Measurements from ENCODE around the gene RBL1.

DNA sequence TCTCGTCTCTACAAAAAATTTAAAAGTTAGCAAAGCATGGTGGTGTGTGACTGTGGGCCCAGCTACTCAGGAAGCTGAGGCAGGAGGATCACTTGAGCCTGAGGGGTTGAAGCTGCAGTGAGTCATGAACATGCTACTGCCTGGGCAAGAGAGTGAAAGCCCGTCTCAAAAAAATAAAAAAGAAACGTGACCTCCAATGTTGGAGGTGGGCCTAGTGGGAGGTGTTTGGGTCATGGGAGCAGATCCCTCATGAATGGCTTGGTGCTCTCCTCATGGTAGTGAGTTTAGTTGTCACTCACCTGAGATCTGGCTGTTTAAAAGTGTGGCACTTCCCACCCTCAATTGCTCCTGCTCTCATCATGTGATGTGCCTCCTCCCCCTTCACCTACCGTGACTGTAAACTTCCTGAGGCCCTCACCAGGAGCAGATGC lies 24.3 kb downstream of the RBL1 start:
- TF ChIP-seq, protein P1, sequence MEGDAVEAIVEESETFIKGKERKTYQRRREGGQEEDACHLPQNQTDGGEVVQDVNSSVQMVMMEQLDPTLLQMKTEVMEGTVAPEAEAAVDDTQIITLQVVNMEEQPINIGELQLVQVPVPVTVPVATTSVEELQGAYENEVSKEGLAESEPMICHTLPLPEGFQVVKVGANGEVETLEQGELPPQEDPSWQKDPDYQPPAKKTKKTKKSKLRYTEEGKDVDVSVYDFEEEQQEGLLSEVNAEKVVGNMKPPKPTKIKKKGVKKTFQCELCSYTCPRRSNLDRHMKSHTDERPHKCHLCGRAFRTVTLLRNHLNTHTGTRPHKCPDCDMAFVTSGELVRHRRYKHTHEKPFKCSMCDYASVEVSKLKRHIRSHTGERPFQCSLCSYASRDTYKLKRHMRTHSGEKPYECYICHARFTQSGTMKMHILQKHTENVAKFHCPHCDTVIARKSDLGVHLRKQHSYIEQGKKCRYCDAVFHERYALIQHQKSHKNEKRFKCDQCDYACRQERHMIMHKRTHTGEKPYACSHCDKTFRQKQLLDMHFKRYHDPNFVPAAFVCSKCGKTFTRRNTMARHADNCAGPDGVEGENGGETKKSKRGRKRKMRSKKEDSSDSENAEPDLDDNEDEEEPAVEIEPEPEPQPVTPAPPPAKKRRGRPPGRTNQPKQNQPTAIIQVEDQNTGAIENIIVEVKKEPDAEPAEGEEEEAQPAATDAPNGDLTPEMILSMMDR (IDR thresholded peaks at IDR 0.05), result no peak
- no peak for TF ChIP-seq POLR2A (IDR thresholded peaks at IDR 0.05)
